ENCODE measurements around the gene SLC4A5.
"Not testable (repeated sequence)": the region's sequence is repeated elsewhere in the genome, so short reads cannot be mapped to it uniquely, and the experiment has no call there.

The SLC4A5 gene

GRCh38 chr2:74198023-74198460, 145.2 kb downstream of the SLC4A5 start:
- Mint-ChIP-seq H3K27ac (peak overlapping the region; percentile 92), H3K4me3 (peak overlapping the region; percentile 95), H3K4me1 (ENCODE audit: low read depth) (peaks cover 43% of the 10 kb centered on the region), H3K27me3 (no peaks in the 10 kb centered on the region), H3K36me3 (ENCODE audit: low read depth) (peaks cover 46% of the 10 kb centered on the region), H3K9me3 (no peaks in the 10 kb centered on the region)
- intact Hi-C loops (cut with micrococcal nuclease) = loop anchor here (1.0 kb wide), 1 partner anchor 20 kb away; the partner anchor contains the start of gene MOB1A

- peaks cover 37% of the 10 kb centered on the region for H3K36me3 Mint-ChIP-seq (ENCODE audit: low read depth)
- intact Hi-C loops (cut with micrococcal nuclease) = no loop called here
- H3K4me3 Mint-ChIP-seq = no peak overlapping the region
- H3K4me1 Mint-ChIP-seq (ENCODE audit: low read depth) = peaks cover 43% of the 10 kb centered on the region
- H3K27me3 Mint-ChIP-seq = no peaks in the 10 kb centered on the region
- no peaks in the 10 kb centered on the region for H3K9me3 Mint-ChIP-seq
- no peak overlapping the region for H3K27ac Mint-ChIP-seq
Observed at GRCh38 chr2:74197049-74197448, 146.2 kb downstream of the SLC4A5 start.

- Mint-ChIP-seq H3K4me1 (ENCODE audit: low read depth) (peaks cover 27% of the 10 kb centered on the region), H3K27ac (no peak overlapping the region), H3K9me3 (no peaks in the 10 kb centered on the region), H3K27me3 (no peaks in the 10 kb centered on the region), H3K36me3 (ENCODE audit: low read depth) (peaks cover 16% of the 10 kb centered on the region), H3K4me3 (no peak overlapping the region)
- intact Hi-C loops (cut with micrococcal nuclease) = no loop called here
Observed at GRCh38 chr2:74194799-74195198, 148.4 kb downstream of the SLC4A5 start.

GRCh38 chr2:74191596-74192380, 151.4 kb downstream of the SLC4A5 start:
- intact Hi-C loops (cut with micrococcal nuclease) = no loop called here
- no peak overlapping the region for H3K4me3 Mint-ChIP-seq
- H3K36me3 Mint-ChIP-seq (ENCODE audit: low read depth) = no peaks in the 10 kb centered on the region
- peaks cover 30% of the 10 kb centered on the region for H3K4me1 Mint-ChIP-seq (ENCODE audit: low read depth)
- H3K27me3 Mint-ChIP-seq = no peaks in the 10 kb centered on the region
- no peaks in the 10 kb centered on the region for H3K9me3 Mint-ChIP-seq
- no peak overlapping the region for H3K27ac Mint-ChIP-seq

GRCh38 chr2:74188696-74189095, 154.5 kb downstream of the SLC4A5 start:
- no peak overlapping the region for H3K4me3 Mint-ChIP-seq
- H3K4me1 Mint-ChIP-seq (ENCODE audit: low read depth) = peaks cover 58% of the 10 kb centered on the region
- H3K27ac Mint-ChIP-seq = peak overlapping the region; percentile 99
- H3K36me3 Mint-ChIP-seq (ENCODE audit: low read depth) = no peaks in the 10 kb centered on the region
- H3K27me3 Mint-ChIP-seq = no peaks in the 10 kb centered on the region
- H3K9me3 Mint-ChIP-seq = no peaks in the 10 kb centered on the region
- intact Hi-C loops (cut with micrococcal nuclease) = no loop called here

- H3K36me3 Mint-ChIP-seq (ENCODE audit: low read depth) = no peaks in the 10 kb centered on the region
- no peaks in the 10 kb centered on the region for H3K27me3 Mint-ChIP-seq
- H3K4me1 Mint-ChIP-seq (ENCODE audit: low read depth) = peaks cover 61% of the 10 kb centered on the region
- intact Hi-C loops (cut with micrococcal nuclease) = no loop called here
- peak overlapping the region; percentile 99 for H3K27ac Mint-ChIP-seq
- H3K9me3 Mint-ChIP-seq = no peaks in the 10 kb centered on the region
- peak overlapping the region; percentile 8 for H3K4me3 Mint-ChIP-seq
Observed at GRCh38 chr2:74188018-74188601, 155.1 kb downstream of the SLC4A5 start.

- Mint-ChIP-seq H3K27ac (peak overlapping the region; percentile 99), H3K4me1 (ENCODE audit: low read depth) (peaks cover 72% of the 10 kb centered on the region), H3K4me3 (peak overlapping the region; percentile 69)
- not testable (repeated sequence) for H3K27me3 Mint-ChIP-seq; H3K9me3 Mint-ChIP-seq; H3K36me3 Mint-ChIP-seq (ENCODE audit: low read depth)
- intact Hi-C loops (cut with micrococcal nuclease) = loop anchor here (1.0 kb wide), 1 partner anchor 8 kb away; the partner anchor contains the start of gene MOB1A
Observed at GRCh38 chr2:74186706-74187105, 156.5 kb downstream of the SLC4A5 start.

- Mint-ChIP-seq H3K27me3 (no peaks in the 10 kb centered on the region), H3K9me3 (no peaks in the 10 kb centered on the region), H3K27ac (peak overlapping the region; percentile 99), H3K4me3 (peak overlapping the region; percentile 69), H3K36me3 (ENCODE audit: low read depth) (no peaks in the 10 kb centered on the region), H3K4me1 (ENCODE audit: low read depth) (peaks cover 68% of the 10 kb centered on the region)
- intact Hi-C loops (cut with micrococcal nuclease) = loop anchor here (1.0 kb wide), 1 partner anchor 8 kb away; the partner anchor contains the start of gene MOB1A
Observed at GRCh38 chr2:74186038-74186437, 157.2 kb downstream of the SLC4A5 start.

- no peaks in the 10 kb centered on the region for H3K9me3 Mint-ChIP-seq
- no peaks in the 10 kb centered on the region for H3K27me3 Mint-ChIP-seq
- intact Hi-C loops (cut with micrococcal nuclease) = no loop called here
- H3K4me1 Mint-ChIP-seq (ENCODE audit: low read depth) = peaks cover 69% of the 10 kb centered on the region
- H3K27ac Mint-ChIP-seq = peak overlapping the region; percentile 99
- no peaks in the 10 kb centered on the region for H3K36me3 Mint-ChIP-seq (ENCODE audit: low read depth)
- peak overlapping the region; percentile 4 for H3K4me3 Mint-ChIP-seq
Observed at GRCh38 chr2:74183878-74184277, 159.3 kb downstream of the SLC4A5 start.

- peaks cover 59% of the 10 kb centered on the region for H3K4me1 Mint-ChIP-seq (ENCODE audit: low read depth)
- intact Hi-C loops (cut with micrococcal nuclease) = no loop called here
- no peaks in the 10 kb centered on the region for H3K27me3 Mint-ChIP-seq
- peaks cover 15% of the 10 kb centered on the region for H3K36me3 Mint-ChIP-seq (ENCODE audit: low read depth)
- H3K4me3 Mint-ChIP-seq = peak overlapping the region; percentile 55
- peak overlapping the region; percentile 99 for H3K27ac Mint-ChIP-seq
- H3K9me3 Mint-ChIP-seq = no peaks in the 10 kb centered on the region
Observed at GRCh38 chr2:74181739-74182138, 161.5 kb downstream of the SLC4A5 start.

GRCh38 chr2:74179063-74179865, 164.0 kb downstream of the SLC4A5 start:
- Mint-ChIP-seq H3K9me3 (no peaks in the 10 kb centered on the region), H3K36me3 (ENCODE audit: low read depth) (peaks cover 40% of the 10 kb centered on the region), H3K27ac (peak overlapping the region; percentile 99), H3K27me3 (no peaks in the 10 kb centered on the region), H3K4me3 (peak overlapping the region; percentile 85), H3K4me1 (ENCODE audit: low read depth) (peaks cover 59% of the 10 kb centered on the region)
- intact Hi-C loops (cut with micrococcal nuclease) = no loop called here

GRCh38 chr2:74178211-74179062, 164.8 kb downstream of the SLC4A5 start, which contains the start of gene MOB1A:
MOB1A (minus strand) TSS chr2:74178879; CDS start chr2:74178674, 205 bp downstream.
- H3K4me3 Mint-ChIP-seq = peak within 1 kb of the TSS; percentile 85
- H3K27me3 Mint-ChIP-seq = no peaks in the 10 kb centered on the region
- intact Hi-C loops (cut with micrococcal nuclease) = loop anchor here (1.0 kb wide), 2 partner anchors 8 to 20 kb away; partner anchors contain the start of gene MTHFD2
- peaks cover 46% of the 10 kb centered on the region for H3K36me3 Mint-ChIP-seq (ENCODE audit: low read depth)
- peaks cover 56% of the 10 kb centered on the region for H3K4me1 Mint-ChIP-seq (ENCODE audit: low read depth)
- peak within 1 kb of the TSS; percentile 99 for H3K27ac Mint-ChIP-seq
- no peaks in the 10 kb centered on the region for H3K9me3 Mint-ChIP-seq

- Mint-ChIP-seq H3K36me3 (ENCODE audit: low read depth) (peaks cover 53% of the 10 kb centered on the region), H3K4me3 (peak overlapping the region; percentile 85), H3K9me3 (no peaks in the 10 kb centered on the region), H3K4me1 (ENCODE audit: low read depth) (peaks cover 61% of the 10 kb centered on the region), H3K27me3 (no peaks in the 10 kb centered on the region), H3K27ac (peak overlapping the region; percentile 99)
- intact Hi-C loops (cut with micrococcal nuclease) = loop anchor here (1.0 kb wide), 2 partner anchors 9 to 21 kb away; partner anchors contain the start of gene MTHFD2
Observed at GRCh38 chr2:74177696-74178095, 165.5 kb downstream of the SLC4A5 start.

Data from dendritic cell treated with granulocyte-macrophage colony-stimulating factor and Interleukin-4, amounts not matched to agents 40 ng/mL and 50 ng/mL, for 4 days (primary cell).